ENCODE results near the gene DUSP16.

The DUSP16 gene

DNA sequence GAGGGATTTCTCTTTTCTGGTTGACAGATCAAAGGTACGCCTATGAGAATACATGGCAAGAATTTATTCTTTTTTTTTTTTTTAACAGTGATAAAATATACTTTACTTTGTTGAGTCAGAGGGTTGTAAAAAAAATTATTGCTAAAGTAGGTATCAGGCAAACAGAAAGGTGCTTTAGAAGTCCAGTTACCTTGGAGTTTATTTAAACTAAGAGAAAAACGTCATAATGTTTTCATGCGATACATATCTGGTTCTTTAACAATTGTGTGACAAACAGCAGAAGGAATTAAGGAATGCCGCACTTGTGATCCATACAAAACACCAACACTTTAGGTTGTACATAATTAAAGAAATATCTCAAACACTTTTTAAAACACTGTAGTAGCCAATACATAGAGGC is 111.6 kb downstream of the DUSP16 start:
- no peak for TF ChIP-seq CTCF (IDR thresholded peaks at IDR 0.05; ENCODE audit: low read depth, low read length)
- no peak overlapping the region for H3K4me3 ChIP-seq (replicated peaks in 1 of 2; ENCODE audit: low read depth in 2 of 2, low read length in 2 of 2)
- DNase-seq (ENCODE audit: low read depth in 2 of 2) = no peak

DNA sequence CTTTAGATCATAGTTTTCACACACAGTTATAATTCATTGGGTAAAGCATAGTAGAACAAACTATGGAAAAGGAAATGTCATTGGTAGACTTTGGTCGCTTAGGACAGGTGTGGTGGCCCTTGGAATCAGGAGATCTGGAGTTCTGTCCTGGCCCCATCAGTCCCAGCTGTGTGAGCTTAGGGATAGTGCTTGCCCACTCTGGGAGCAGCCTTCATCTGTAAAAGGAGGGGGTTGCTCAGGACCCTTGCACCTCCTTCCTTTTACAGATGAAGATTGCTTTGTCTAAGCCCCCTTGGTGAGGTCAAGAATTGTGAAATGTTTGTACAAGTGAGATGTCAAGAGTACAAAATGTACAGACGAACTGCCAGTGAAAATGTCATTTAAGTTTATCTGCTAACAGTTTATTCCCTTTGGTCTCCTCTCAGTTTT is 112.6 kb downstream of the DUSP16 start:
- TF ChIP-seq CTCF (IDR thresholded peaks at IDR 0.05; ENCODE audit: low read depth, low read length) = no peak
- H3K4me3 ChIP-seq (replicated peaks in 1 of 2; ENCODE audit: low read depth in 2 of 2, low read length in 2 of 2) = no peak overlapping the region
- DNase-seq (ENCODE audit: low read depth in 2 of 2) = no peak

- TF ChIP-seq CTCF (IDR thresholded peaks at IDR 0.05; ENCODE audit: low read depth, low read length) = no peak
- H3K4me3 ChIP-seq (replicated peaks in 1 of 2; ENCODE audit: low read depth in 2 of 2, low read length in 2 of 2) = no peak overlapping the region
- peak; percentile 67 to 90 for DNase-seq (ENCODE audit: low read depth in 2 of 2)
Observed at GRCh38 chr12:12449533-12450025, 113.1 kb downstream of the DUSP16 start.

- no peak for TF ChIP-seq CTCF (IDR thresholded peaks at IDR 0.05; ENCODE audit: low read depth, low read length)
- H3K4me3 ChIP-seq (replicated peaks in 1 of 2; ENCODE audit: low read depth in 2 of 2, low read length in 2 of 2) = no peak overlapping the region
- DNase-seq (ENCODE audit: low read depth in 2 of 2) = no peak
Observed at GRCh38 chr12:12447837-12448236, 114.8 kb downstream of the DUSP16 start.

GRCh38 chr12:12447236-12447635 is 115.4 kb downstream of the DUSP16 start:
- DNase-seq (ENCODE audit: low read depth in 2 of 2) = no peak
- no peak for TF ChIP-seq CTCF (IDR thresholded peaks at IDR 0.05; ENCODE audit: low read depth, low read length)

DNA sequence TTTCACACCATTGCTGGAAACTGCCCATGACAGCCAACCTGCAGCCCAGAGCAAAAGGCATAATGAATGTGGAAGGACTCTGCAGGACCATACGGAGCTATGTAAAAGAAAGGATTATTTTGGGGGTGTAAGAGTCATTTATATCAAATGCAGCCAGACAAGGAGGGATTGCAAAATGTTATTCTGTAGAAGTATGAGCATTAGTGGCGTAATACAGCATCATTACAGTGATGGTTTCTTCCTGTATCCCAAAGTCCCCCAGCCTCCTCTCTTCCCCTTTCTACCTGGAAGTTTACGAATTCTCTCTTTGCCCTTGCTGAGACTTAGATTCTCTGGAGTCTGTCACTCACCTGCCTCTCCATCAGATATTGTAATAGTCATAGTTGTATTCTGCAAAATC is 115.9 kb downstream of the DUSP16 start:
- H3K4me3 ChIP-seq (replicated peaks in 1 of 2; ENCODE audit: low read depth in 2 of 2, low read length in 2 of 2) = no peak overlapping the region
- no peak for TF ChIP-seq CTCF (IDR thresholded peaks at IDR 0.05; ENCODE audit: low read depth, low read length)
- DNase-seq (ENCODE audit: low read depth in 2 of 2) = no peak

More at GRCh38 chr12:12447236-12447635, 115.4 kb downstream of the DUSP16 start:
- no peak overlapping the region for H3K4me3 ChIP-seq (replicated peaks in 1 of 2; ENCODE audit: low read depth in 2 of 2, low read length in 2 of 2)

DNA sequence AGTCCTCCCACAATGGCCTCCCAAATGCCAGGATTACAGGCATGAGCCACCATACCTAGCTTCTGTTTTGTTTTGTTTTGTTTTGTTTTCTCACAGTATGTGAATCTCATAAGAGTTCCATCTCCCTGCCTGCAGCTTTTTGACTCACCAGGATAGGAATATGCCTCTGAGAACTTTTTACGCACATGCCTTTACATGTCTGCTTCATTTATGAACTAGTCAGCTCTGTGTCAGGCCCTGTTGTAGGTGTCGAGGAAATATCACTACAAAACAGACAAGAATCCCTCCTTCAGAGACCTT is 116.8 kb downstream of the DUSP16 start:
- TF ChIP-seq CTCF (IDR thresholded peaks at IDR 0.05; ENCODE audit: low read depth, low read length) = no peak
- no peak for DNase-seq (ENCODE audit: low read depth in 2 of 2)
- H3K4me3 ChIP-seq (replicated peaks in 1 of 2; ENCODE audit: low read depth in 2 of 2, low read length in 2 of 2) = no peak overlapping the region
